Measurements from ENCODE around the gene E2F4.
A peak's percentile ranks its signal among the peaks of the same experiment; 100 is the strongest.

- TF ChIP-seq ZNF274 (IDR thresholded peaks at IDR 0.05; ENCODE audit: low read depth, low read length), result no peak
- peak; percentile 55 for TF ChIP-seq SUZ12 (IDR thresholded peaks at IDR 0.05; ENCODE audit: extremely low read depth, insufficient read depth, insufficient read length)
- no peak for TF ChIP-seq YY1 (IDR thresholded peaks at IDR 0.05; ENCODE audit: insufficient read depth, insufficient read length)
Observed at GRCh38 chr16:67155295-67156142, 36.4 kb upstream of the E2F4 start.

All from NT2/D1 (cell line).